ENCODE measurements around the gene CCDC110.

The CCDC110 gene

GRCh38 chr4:185412412-185412811 is 59.1 kb downstream of the CCDC110 start:
- no peak for DNase-seq

- DNase-seq: no peak
These were observed 59.7 kb downstream of the CCDC110 start for GRCh38 chr4:185411849-185412248.

GRCh38 chr4:185408432-185408831 is 63.1 kb downstream of the CCDC110 start:
- no peak for DNase-seq

- peak; percentile 5 for DNase-seq
These were observed 66.1 kb downstream of the CCDC110 start for GRCh38 chr4:185405296-185405999.

- peak; percentile 88 for DNase-seq
These were observed 67.5 kb downstream of the CCDC110 start for GRCh38 chr4:185404031-185404430.

GRCh38 chr4:185399466-185399865 is 72.1 kb downstream of the CCDC110 start:
- peak; percentile 55 for DNase-seq

GRCh38 chr4:185398618-185399017 is 72.9 kb downstream of the CCDC110 start:
- DNase-seq: no peak

- peak; percentile 60 for DNase-seq
These were observed 74.7 kb downstream of the CCDC110 start, which contains the start of gene ANKRD37 for GRCh38 chr4:185396724-185397385. TSS of gene ANKRD37 (plus strand) at chr4:185396841. CDS start at chr4:185396924, 83 bp downstream.

- peak; percentile 97 for DNase-seq
These were observed 75.4 kb downstream of the CCDC110 start for GRCh38 chr4:185395956-185396723.

GRCh38 chr4:185395238-185395955 is 76.1 kb downstream of the CCDC110 start, which contains the start of gene LRP2BP:
TSS of gene LRP2BP (minus strand) at chr4:185395924. CDS start at chr4:185378186, 17,738 bp downstream.
- DNase-seq: no peak
